NCI-H345 treated with DMSO at 0.1 percent for 48 hours (cell line): ENCODE data around the gene PCDHGB5.
"Not testable (repeated sequence)": the region's sequence is repeated elsewhere in the genome, so short reads cannot be mapped to it uniquely, and the experiment has no call there.

Experiments
- DNase-seq: peaks from one replicate; lab custom pipeline; 2025; ENCODE audit not compliant: unreplicated experiment; lab: John Stamatoyannopoulos, UW

Gene PCDHGB5

DNA sequence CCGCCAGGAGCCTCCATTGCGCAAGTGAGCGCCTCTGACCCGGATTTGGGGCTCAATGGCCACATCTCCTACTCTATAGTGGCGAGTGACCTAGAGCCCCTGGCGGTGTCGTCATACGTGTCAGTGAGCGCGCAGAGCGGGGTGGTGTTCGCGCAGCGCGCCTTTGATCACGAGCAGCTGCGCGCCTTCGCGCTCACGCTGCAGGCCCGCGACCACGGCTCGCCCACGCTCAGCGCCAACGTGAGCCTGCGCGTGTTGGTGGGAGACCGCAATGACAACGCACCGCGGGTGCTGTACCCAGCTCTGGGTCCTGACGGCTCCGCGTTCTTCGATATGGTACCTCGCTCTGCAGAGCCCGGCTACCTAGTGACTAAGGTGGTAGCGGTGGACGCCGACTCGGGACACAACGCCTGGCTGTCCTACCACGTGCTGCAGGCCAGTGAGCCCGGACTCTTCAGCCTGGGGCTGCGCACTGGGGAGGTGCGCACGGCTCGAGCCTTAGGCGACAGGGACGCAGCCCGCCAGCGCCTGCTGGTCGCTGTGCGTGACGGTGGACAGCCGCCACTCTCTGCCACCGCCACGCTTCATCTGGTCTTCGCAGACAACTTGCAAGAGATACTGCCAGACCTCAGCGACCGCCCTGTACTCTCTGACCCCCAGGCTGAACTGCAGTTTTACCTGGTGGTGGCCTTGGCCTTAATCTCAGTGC lies 12.0 kb downstream of the PCDHGB5 start:
- no peak for DNase-seq

GRCh38 chr5:141411575-141411974 lies 13.8 kb downstream of the PCDHGB5 start:
- no peak for DNase-seq

GRCh38 chr5:141412854-141413539 lies 15.2 kb downstream of the PCDHGB5 start, which contains the start of gene PCDHGA10:
Gene PCDHGA10, plus strand, starts transcription at chr5:141412987. Its CDS starts 189 bp downstream, at chr5:141413176.
- no peak for DNase-seq

GRCh38 chr5:141413540-141414069 lies 15.9 kb downstream of the PCDHGB5 start:
- DNase-seq: no peak

DNA sequence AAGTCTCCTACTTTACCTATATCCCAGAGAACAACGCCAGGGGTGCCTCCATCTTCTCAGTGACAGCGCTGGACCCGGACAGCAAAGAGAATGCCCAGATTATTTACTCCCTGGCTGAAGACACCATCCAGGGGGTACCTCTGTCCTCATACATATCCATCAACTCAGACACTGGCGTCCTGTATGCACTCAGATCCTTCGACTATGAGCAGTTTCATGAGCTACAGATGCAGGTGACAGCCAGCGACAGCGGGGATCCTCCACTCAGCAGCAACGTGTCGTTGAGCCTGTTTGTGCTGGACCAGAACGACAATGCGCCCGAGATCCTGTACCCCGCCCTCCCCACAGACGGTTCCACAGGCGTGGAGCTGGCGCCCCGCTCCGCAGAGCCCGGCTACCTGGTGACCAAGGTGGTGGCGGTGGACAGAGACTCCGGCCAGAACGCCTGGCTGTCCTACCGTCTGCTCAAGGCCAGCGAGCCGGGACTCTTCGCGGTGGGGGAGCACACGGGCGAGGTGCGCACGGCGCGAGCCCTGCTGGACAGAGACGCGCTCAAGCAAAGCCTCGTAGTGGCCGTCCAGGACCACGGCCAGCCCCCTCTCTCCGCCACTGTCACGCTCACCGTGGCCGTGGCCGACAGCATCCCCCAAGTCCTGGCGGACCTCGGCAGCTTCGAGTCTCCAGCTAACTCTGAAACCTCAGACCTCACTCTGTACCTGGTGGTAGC lies 17.0 kb downstream of the PCDHGB5 start:
- not testable (repeated sequence) for DNase-seq

GRCh38 chr5:141415275-141415618 lies 17.5 kb downstream of the PCDHGB5 start:
- DNase-seq: not testable (repeated sequence)

DNA sequence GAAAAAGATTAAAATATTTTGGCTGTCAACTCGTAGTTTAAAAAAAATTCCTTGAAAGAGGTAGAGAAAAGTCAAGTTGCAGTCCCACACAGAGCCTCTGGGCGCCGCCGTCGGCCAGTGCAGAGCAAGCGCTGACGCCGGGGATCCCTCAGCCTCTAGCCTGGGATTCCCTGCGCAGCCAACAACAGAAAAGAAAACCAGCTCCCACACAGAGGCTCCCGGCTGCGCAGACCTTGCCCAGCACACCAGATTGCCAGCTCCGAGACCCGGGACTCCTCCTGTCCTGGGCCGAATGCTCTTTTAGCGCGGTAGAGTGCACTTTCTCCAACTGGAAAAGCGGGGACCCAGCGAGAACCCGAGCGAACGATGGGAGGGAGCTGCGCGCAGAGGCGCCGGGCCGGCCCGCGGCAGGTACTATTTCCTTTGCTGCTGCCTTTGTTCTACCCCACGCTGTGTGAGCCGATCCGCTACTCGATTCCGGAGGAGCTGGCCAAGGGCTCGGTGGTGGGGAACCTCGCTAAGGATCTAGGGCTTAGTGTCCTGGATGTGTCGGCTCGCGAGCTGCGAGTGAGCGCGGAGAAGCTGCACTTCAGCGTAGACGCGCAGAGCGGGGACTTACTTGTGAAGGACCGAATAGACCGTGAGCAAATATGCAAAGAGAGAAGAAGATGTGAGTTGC lies 19.9 kb downstream of the PCDHGB5 start, which contains the start of gene PCDHGB7:
PCDHGB7 (plus strand) TSS at position 184 of the 679 bp plus-strand sequence; CDS start at position 367, 183 bp downstream.
- not testable (repeated sequence) for DNase-seq

GRCh38 chr5:141419074-141419880 lies 21.5 kb downstream of the PCDHGB5 start:
- no peak for DNase-seq

- no peak for DNase-seq
These were observed 23.2 kb downstream of the PCDHGB5 start, which contains the start of gene PCDHGA11 for GRCh38 chr5:141420855-141421488. Gene PCDHGA11, plus strand, starts transcription at chr5:141421051. Its CDS starts 177 bp downstream, at chr5:141421228.

GRCh38 chr5:141421489-141421855 lies 23.7 kb downstream of the PCDHGB5 start:
- no peak for DNase-seq

DNA sequence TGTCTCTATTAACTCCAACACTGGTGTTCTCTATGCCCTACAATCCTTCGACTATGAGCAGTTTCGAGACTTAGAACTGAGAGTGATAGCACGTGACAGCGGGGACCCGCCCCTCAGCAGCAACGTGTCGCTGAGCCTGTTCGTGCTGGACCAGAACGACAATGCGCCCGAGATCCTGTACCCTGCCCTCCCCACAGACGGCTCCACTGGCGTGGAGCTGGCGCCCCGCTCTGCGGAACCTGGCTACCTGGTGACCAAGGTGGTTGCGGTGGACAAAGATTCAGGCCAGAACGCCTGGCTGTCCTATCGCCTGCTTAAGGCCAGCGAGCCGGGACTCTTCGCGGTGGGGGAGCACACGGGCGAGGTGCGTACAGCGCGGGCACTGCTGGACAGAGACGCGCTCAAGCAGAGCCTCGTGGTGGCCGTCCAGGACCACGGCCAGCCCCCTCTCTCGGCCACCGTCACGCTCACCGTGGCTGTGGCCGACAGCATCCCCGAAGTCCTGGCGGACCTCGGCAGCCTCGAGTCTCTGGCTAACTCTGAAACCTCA lies 25.1 kb downstream of the PCDHGB5 start:
- DNase-seq: no peak

DNA sequence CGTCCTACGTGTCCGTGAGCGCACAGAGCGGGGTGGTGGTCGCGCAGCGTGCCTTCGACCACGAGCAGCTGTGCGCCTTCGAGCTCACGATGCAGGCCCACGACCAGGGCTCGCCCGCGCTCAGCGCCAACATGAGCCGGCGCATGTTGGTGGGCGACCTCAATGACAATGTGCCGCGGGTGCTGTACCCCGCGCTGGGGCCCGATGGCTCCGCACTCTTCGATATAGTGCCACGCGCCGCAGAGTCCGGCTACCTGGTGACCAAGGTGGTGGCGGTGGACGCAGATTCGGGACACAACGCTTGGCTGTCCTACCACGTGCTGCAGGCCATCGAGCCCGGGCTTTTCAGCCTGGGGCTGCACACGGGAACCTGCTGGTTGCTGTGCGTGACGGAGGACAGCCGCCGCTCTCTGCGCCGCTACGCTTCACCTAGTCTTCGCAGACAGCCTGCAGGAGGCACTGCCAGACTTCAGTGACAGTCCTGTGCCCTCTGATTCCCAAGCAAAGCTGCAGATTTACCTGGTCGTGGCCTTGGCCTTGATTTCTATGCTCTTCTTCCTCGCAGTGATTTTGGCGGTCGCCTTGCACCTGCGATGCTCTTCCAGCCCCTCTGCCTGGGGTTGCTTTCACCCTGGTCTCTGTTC lies 30.2 kb downstream of the PCDHGB5 start:
- DNase-seq: no peak

DNA sequence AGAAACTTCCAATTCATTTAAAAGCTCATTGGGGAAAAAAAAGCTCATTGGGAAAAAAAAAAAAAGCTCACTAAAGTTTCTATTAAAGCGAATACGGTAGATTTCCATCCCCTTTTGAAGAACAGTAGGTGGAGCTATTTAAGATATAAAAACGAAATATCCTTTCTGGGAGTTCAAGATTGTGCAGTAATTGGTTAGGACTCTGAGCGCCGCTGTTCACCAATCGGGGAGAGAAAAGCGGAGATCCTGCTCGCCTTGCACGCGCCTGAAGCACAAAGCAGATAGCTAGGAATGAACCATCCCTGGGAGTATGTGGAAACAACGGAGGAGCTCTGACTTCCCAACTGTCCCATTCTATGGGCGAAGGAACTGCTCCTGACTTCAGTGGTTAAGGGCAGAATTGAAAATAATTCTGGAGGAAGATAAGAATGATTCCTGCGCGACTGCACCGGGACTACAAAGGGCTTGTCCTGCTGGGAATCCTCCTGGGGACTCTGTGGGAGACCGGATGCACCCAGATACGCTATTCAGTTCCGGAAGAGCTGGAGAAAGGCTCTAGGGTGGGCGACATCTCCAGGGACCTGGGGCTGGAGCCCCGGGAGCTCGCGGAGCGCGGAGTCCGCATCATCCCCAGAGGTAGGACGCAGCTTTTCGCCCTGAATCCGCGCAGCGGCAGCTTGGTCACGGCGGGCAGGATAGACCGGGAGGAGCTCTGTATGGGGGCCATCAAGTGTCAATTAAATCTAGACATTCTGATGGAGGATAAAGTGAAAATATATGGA lies 32.8 kb downstream of the PCDHGB5 start, which contains the start of gene PCDHGA12:
PCDHGA12 (plus strand) TSS at position 176 of the 782 bp plus-strand sequence; CDS start at position 429, 253 bp downstream.
- no peak for DNase-seq

DNA sequence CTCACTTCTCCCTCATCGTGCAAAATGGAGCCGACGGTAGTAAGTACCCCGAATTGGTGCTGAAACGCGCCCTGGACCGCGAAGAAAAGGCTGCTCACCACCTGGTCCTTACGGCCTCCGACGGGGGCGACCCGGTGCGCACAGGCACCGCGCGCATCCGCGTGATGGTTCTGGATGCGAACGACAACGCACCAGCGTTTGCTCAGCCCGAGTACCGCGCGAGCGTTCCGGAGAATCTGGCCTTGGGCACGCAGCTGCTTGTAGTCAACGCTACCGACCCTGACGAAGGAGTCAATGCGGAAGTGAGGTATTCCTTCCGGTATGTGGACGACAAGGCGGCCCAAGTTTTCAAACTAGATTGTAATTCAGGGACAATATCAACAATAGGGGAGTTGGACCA lies 33.5 kb downstream of the PCDHGB5 start:
- DNase-seq: no peak

- DNase-seq: not testable (repeated sequence)
These were observed 34.6 kb downstream of the PCDHGB5 start for GRCh38 chr5:141432308-141432707.

- DNase-seq: not testable (repeated sequence)
These were observed 35.0 kb downstream of the PCDHGB5 start for GRCh38 chr5:141432726-141433125.

GRCh38 chr5:141434006-141434405 lies 36.3 kb downstream of the PCDHGB5 start:
- no peak for DNase-seq

DNA sequence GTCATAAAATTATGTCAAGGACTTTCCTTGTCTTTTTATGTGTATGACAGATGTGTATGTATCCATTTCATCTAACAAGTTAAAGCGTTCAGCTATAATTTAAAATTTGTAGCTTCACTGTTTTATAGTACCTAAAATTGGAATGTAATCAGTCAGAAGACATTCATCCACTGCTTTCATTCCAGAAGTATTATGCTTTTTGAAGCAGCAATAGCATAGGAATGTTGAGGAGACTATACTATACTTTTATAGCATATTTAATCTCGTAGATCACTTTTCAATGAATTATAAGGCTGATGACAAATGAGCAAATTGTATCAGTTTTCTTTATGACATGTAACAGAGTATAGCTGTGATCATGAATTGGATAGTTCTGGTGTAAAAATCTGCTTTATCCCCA lies 39.5 kb downstream of the PCDHGB5 start:
- no peak for DNase-seq
